DMS114 treated with DMSO at 0.1 percent for 48 hours (cell line): ENCODE results near the gene RAI2.

Source experiments
- DNase-seq: peaks from one replicate; lab custom pipeline; 2025; ENCODE audit not compliant: unreplicated experiment; lab: John Stamatoyannopoulos, UW

Gene RAI2

DNA sequence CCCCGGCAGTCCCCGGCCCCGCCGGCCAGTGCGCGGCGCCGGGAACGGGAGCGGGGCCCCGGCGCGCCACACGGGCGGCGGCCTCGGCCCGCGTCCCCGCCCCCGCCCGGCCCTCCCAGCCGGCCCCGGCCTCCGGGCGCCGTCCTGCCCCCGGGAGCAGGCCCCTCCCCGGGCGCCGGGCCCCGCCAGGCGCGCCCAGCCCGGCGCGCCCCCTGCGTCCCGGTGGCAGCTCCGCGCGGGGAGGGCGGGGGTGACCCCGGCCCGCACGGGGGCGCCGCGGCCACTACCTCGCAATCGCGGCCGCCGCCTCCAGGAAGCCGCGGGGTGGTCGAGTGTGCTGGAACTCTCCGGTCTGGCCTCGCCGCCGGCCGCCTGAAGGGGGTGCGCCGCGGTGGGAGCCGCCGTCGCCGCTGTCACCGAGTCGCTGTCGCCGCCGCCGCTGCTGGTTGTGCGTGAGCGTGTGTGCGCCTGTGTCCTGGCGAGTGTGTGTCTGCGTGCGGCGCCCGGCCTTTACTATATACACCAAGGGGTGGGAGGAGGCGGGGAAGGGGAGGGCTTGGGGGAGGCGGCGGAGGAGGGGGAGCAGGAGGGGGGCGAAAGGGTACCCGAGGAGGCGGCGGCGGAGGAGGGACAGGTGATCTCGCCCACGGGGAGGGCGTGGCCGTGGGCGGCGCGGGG lies at the start of gene RAI2:
Gene RAI2, minus strand, starts transcription at position 488 of the 678 bp plus-strand sequence. CDS start 59,288 bp downstream, outside the sequence.
- DNase-seq: no peak

DNA sequence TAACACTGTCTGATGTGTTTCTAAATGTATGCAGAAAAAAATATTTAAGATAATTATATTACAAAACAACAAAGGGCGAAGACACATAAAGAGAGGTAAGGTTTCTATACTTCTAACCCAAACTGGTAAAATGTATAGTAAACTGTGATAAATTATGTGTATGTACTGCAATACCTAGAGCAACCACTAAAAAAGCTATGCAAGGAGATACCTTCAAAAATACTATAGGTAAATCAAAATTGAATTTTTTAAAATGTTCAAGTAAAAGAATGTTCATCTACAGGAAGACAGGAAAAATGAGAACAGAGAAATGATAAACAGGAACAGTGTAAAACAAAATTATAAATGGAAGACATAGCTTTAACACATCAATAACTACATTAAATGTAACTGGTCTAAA lies 27.3 kb upstream of the RAI2 start:
- DNase-seq: no peak

DNA sequence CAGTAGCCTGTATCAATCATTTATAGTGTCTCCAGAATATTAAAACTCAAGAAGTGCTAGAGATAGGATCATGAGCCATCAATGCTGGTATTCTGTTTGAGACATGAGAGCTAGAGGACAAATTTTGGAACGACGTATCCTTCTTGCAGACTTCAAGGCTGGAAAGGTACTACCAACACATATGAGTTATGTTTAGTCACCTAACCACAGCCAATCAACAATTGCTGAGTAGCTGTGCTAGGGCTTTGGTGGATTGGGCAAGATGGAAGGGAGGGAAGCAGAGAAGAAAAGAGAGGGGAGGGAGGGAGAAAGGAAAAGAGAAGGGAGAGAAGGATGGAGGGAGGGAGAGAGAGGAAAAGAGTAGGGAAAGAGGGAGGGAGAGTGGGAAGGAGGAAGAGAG lies 21.6 kb upstream of the RAI2 start:
- DNase-seq: no peak

- no peak for DNase-seq
Observed at GRCh38 chrX:17878028-17878670, 17.1 kb upstream of the RAI2 start.

DNA sequence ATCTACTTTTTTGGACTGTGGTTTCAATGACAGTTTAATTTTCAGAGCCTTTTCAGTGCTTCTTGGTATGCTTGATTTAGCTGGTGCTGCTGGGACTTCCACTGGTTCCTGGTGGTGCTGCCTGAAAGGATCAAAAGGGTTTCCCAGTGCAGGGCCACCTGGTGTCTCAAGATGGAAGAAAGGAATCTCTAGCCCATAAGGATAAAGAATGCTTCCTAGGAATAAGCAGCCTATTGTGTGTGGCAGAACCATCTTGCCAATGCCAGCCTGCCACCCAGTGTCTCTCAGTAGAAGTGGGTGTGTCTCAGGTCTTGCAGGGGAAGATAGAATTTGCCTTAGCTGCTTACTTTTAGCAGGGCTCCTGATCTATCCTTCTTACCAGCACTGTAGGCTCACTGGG lies 15.0 kb upstream of the RAI2 start:
- DNase-seq: no peak

DNA sequence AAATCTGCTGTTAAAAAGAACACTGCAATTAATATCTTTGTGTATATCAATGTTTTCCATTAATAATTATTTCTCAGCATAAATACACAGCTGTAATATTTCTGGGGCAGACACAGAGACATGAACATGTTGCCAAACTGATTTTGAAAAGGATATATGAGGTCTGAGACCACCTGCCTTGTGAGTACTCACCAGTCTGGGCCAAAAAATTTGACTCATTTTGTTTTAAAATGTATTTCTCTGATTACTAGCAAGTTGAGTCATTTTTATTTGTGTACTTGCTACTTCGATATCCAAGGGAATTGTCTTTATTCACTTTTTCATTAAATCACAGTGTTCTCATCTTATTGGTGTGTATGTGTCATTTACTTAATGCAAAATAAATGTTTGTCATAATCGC lies 8.5 kb upstream of the RAI2 start:
- DNase-seq: no peak

- no peak for DNase-seq
Observed at GRCh38 chrX:17861489-17862011, 452 bp upstream of the RAI2 start.

DNA sequence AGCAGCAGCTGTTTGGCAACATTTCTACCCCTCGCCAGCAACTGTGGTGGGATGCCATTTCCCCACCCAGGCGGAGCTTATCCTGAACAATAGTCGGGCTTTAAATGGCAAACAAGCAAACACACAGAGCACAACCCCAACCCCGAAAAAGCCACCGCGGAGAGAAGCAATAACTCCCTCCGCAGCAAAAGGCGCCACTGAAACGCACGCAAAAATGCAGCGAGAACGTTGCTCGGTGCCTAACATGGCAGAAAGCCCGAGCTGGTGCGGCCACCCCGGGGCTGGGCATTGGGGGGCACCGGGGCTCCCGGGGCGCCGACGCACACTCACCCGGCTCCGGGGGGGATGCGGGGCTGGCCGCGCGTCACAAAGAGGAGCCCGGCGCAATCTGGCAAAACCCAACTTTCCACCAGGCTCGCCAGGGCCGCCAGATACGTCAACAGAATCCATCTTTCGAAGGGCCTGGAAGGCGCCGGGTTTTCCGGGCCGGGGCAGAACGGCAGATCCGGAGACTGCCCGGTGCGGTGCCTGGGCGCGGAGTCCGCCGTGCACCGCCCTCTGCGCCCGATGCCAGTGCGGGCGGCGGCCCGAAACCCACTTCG lies 818 bp downstream of the RAI2 start:
- no peak for DNase-seq

- peak; percentile 2 for DNase-seq
Observed at GRCh38 chrX:17859609-17860178, 1.4 kb downstream of the RAI2 start.

DNA sequence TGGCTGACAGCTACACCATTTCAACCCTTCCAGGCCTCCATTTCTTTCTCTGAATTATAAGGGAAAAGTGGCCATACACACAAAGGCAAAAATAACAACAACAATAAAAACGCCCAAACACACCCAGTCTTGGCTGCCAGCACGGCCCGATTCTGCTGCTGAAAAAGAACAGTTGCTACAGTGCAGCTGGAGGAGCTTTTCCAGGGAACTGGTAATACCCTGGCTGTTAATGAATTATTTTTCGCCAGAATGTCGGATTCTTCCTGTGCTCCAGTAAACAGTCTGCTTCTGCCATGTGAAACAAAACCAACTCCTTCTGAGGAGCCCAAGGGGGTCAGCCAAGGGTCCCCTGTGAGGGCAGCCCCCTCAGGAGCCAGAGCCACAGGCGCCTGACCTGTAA lies 6.6 kb downstream of the RAI2 start:
- DNase-seq: no peak

- no peak for DNase-seq
Observed at GRCh38 chrX:17854069-17854468, 7.0 kb downstream of the RAI2 start.

GRCh38 chrX:17851874-17852273 lies 9.2 kb downstream of the RAI2 start:
- no peak for DNase-seq

- DNase-seq: no peak
Observed at GRCh38 chrX:17848545-17849265, 12.4 kb downstream of the RAI2 start.

DNA sequence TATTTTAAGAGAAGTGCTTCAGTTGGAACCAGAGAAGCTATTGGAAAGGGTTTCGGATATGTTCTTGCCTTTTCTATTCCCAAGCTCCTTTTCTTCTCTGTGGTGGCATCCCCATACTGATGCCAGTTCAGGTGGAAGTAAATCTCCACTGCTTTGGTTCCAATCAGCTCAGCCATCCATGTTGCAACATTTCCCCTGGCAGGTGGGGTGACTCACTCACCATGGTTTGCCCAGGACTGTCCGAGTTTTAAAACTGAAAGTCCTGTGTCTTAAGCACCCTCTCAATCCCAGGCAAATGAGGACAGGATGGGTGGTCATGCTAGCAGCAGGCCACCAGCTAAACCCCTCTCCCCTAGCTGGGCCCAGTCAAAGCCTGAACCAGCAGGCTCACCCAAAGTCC lies 15.1 kb downstream of the RAI2 start:
- no peak for DNase-seq

GRCh38 chrX:17844236-17844635 lies 16.9 kb downstream of the RAI2 start:
- DNase-seq: no peak

- DNase-seq: no peak
Observed at GRCh38 chrX:17842769-17843525, 18.2 kb downstream of the RAI2 start.

DNA sequence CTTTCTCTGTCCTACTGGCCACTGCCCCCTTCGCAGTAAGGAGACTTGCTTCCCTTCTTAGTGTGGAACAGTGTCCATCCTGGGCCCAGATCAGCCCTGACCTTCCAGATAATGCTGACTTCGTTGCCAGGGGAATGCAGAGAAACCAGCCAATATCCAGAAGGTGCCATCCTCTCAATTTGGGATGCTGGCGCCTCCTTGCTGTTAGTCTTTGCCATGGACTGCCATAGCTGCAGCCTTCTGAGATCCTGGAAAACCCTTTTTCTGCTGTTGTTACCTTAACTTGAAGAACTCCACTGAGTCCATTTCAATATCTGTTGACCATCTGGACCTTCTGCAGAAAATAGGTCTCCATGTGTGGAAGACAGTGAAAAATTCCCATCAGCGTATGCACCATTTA lies 21.8 kb downstream of the RAI2 start:
- DNase-seq: no peak

GRCh38 chrX:17836830-17837229 lies 24.3 kb downstream of the RAI2 start:
- DNase-seq: no peak

DNA sequence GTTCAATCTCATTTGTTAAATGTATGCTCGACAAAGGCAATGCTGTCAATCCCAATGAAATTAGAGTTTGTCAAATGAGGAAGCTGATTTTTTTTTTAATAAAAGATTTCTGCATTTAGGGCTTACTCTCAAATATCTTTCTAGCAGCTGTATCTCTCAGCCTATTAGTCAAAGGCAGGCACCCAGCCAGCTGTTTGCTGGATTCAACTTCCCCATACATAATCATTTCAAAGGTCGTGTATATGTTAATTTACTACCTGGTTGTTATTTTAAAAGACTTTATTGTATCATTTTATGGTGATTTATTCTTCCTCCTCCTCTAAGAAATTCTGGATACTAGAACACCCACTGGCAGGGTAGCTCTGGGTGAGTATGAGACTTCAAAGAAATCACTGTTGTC lies 27.1 kb downstream of the RAI2 start:
- no peak for DNase-seq

DNA sequence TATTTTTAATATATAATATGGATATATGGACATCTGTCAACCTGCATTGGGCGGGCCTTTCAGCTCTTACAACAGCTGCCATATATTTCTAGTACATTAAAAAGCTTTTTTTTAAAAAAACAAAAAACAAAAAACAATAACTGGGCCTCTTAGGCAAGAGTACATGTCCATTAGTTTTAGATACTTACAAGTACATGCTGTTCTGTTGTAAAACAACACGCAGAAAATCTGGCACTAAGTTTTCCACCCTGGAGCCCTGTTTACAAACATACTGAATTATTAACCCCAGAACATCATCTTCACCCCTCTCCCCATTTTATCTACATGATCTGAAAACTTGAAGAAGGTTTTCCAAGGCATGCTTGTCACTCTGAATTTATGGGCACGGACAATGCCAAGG lies 29.8 kb downstream of the RAI2 start:
- DNase-seq: no peak

- no peak for DNase-seq
Observed at GRCh38 chrX:17830211-17830610, 30.9 kb downstream of the RAI2 start.
